PC-9 (cell line): ENCODE data around the gene MS4A10. TPM values are rescaled to one million over a fixed set of nuclear protein-coding genes. Genes with fewer than 3 reads are reported as not detected.

Source experiments
- BruUV-seq: library from RNA; stranded (reverse); fragments of 400-500 nt; replicated peaks from 2 replicates; lab custom pipeline; 2021; lab: Mats Ljungman, UMichigan
- CTCF ChIA-PET: fragments of 300-600 bp; sonication (Branson Sonifier 250); formaldehyde crosslinking; loops from one replicate; lab custom pipeline; 2022; ENCODE audit warnings: antibody characterized with exemption; lab: Charles Lee
- POLR2A ChIA-PET: fragments of 300-600 bp; sonication (Branson Sonifier 250); formaldehyde crosslinking; loops from one replicate; lab custom pipeline; 2022; ENCODE audit warnings: antibody characterized with exemption; ENCODE audit not compliant: unreplicated experiment; lab: Charles Lee
- DNase-seq, 2 experiments: peaks; one replicate each; pipeline versions ENCODE4 v3.0.0 to v3.0.0-alpha.2; 2015 to 2022; ENCODE audit warnings: mixed read lengths in 1 of 2
- H2AFZ ChIP-seq: fragments of 200-600 bp; sonication (generic); 2 replicates; pipeline ENCODE4 v1.8.1; 2017; ENCODE audit warnings: antibody characterized with exemption
- H3F3A ChIP-seq: fragments of 200-600 bp; sonication (generic); 2 replicates; pipeline ENCODE4 v1.8.1; 2017; ENCODE audit warnings: antibody characterized with exemption, mild to moderate bottlenecking, low read depth; ENCODE audit not compliant: insufficient read depth
- H3K27ac ChIP-seq: fragments of 200-600 bp; sonication (generic); 2 replicates; pipeline ENCODE4 v1.6.1; 2016; ENCODE audit warnings: mixed run types
- H3K27me3 ChIP-seq: fragments of 200-600 bp; sonication (generic); 2 replicates; pipeline ENCODE4 v1.6.1; 2016; ENCODE audit warnings: low read depth, mixed run types; ENCODE audit not compliant: insufficient read depth
- H3K36me3 ChIP-seq: fragments of 200-600 bp; sonication (generic); 2 replicates; pipeline ENCODE4 v1.6.1; 2016; ENCODE audit warnings: low read depth, mixed run types
- H3K4me1 ChIP-seq: fragments of 200-600 bp; sonication (generic); replicated peaks from 2 replicates; pipeline ENCODE4 v1.6.1; 2016; ENCODE audit warnings: mixed run types; ENCODE audit not compliant: insufficient read depth
- H3K4me2 ChIP-seq: fragments of 200-600 bp; sonication (generic); 2 replicates; pipeline ENCODE4 v1.6.1; 2017; ENCODE audit warnings: mixed run types
- H3K4me3 ChIP-seq: fragments of 200-600 bp; sonication (generic); 2 replicates; pipeline ENCODE4 v1.6.1; 2016; ENCODE audit warnings: mixed run types
- H3K79me2 ChIP-seq: fragments of 200-600 bp; sonication (generic); 2 replicates; pipeline ENCODE4 v1.6.1; 2017; ENCODE audit warnings: low read depth, mixed run types
- H3K9me2 ChIP-seq: fragments of 200-600 bp; sonication (generic); 2 replicates; pipeline ENCODE4 v1.8.1; 2017; ENCODE audit warnings: mild to moderate bottlenecking; ENCODE audit not compliant: insufficient read depth
- H3K9me3 ChIP-seq: fragments of 200-600 bp; sonication (generic); 2 replicates; pipeline ENCODE4 v1.8.1; 2016; ENCODE audit warnings: low read depth; ENCODE audit not compliant: insufficient read depth
- H4K20me1 ChIP-seq: fragments of 200-600 bp; sonication (generic); 2 replicates; pipeline ENCODE4 v1.8.1; 2017; ENCODE audit not compliant: insufficient read depth
- EZH2 ChIP-seq: fragments of 200-600 bp; sonication (generic); IDR thresholded peaks from 2 replicates; pipeline ENCODE4 v1.8.0; 2017; ENCODE audit warnings: antibody characterized with exemption, low read depth
- intact Hi-C: fragments of 100-400 bp; cut with micrococcal nuclease; formaldehyde crosslinking; loops from one replicate; pipeline ENCODE4 v1.10.0; 2022; ENCODE audit not compliant: unreplicated experiment
- total RNA-seq: library from RNA; stranded (reverse); gene quantifications from 2 replicates; pipeline ENCODE4 v1.2.3, GENCODE V29; 2021
- TF ChIP-seq, protein P1 (sequence below): fragments of 200-600 bp; sonication (generic); conservative IDR thresholded peaks from 2 replicates; pipeline ENCODE4 v1.6.1; 2017; ENCODE audit warnings: mixed run types, antibody characterized with exemption, mild to moderate bottlenecking, moderate library complexity

The MS4A10 gene
- total RNA-seq, 1 experiment from 2014 or later, result not detected

DNA sequence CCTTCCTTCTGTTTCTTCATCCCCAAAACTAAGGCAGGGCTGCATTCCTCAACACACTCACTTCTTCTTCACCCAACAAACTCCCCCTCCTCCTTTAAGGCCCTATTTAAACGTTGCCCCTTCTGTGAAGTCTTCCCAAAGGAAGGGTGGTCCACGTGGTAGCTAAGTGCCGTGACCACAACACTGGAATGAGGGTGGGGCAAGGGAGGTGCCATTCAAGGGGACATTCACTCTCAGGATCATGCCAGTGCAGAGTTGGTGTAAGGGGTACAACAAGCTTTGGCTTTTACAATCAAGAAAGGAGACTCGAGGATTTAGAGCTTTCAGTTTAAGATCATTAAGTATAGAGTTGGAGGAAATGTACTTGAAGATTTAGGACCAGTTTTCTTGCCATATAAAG is 8.0 kb upstream of the MS4A10 start:
- Histone ChIP-seq H3K4me2 (no peak overlapping the region), H3F3A (no peaks in the 10 kb centered on the region), H3K36me3 (no peaks in the 10 kb centered on the region), H3K4me1 (no peaks in the 10 kb centered on the region), H3K4me3 (no peak overlapping the region), H4K20me1 (no peaks in the 10 kb centered on the region), H3K9me3 (no peaks in the 10 kb centered on the region), H3K9me2 (no peaks in the 10 kb centered on the region), H2AFZ (no peak overlapping the region), H3K27ac (no peak overlapping the region), H3K79me2 (no peaks in the 10 kb centered on the region), H3K27me3 (peaks cover 42% of the 10 kb centered on the region)
- intact Hi-C loops, result loop anchor here (5.0 kb wide), 2 partner anchors 55 to 610 kb away; no protein-coding TSS in a partner anchor
- ChIA-PET CTCF (no interaction called here), POLR2A (interaction anchor here (0.5 kb wide), 1 partner anchor 371 kb away, joined by 3 read pairs; no protein-coding TSS in a partner anchor)
- BruUV-seq, result no TSS peak
- DNase-seq, result peak in 1 of 2 experiments; percentile 15
- TF ChIP-seq, protein P1, sequence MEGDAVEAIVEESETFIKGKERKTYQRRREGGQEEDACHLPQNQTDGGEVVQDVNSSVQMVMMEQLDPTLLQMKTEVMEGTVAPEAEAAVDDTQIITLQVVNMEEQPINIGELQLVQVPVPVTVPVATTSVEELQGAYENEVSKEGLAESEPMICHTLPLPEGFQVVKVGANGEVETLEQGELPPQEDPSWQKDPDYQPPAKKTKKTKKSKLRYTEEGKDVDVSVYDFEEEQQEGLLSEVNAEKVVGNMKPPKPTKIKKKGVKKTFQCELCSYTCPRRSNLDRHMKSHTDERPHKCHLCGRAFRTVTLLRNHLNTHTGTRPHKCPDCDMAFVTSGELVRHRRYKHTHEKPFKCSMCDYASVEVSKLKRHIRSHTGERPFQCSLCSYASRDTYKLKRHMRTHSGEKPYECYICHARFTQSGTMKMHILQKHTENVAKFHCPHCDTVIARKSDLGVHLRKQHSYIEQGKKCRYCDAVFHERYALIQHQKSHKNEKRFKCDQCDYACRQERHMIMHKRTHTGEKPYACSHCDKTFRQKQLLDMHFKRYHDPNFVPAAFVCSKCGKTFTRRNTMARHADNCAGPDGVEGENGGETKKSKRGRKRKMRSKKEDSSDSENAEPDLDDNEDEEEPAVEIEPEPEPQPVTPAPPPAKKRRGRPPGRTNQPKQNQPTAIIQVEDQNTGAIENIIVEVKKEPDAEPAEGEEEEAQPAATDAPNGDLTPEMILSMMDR, result no peak
- TF ChIP-seq EZH2, result no peak

DNA sequence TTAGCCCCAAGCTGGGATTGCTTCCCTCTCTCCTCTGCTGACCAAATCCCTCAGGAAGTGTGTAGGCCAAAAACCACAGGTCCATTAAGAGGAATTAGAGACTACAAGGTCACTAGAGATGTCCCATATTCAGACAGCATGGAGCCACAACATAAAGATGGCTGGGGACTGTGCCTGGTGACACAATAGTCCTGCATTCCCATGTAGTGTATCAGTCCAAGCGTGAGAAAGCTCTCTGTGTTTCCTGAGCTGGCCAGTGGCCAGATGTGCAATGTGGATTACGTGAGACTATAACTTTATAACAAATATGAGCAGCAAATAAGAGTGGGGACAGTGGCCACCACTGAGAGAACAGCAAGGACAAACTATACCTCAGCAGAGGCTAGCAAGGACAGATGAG is 7.6 kb upstream of the MS4A10 start:
- Histone ChIP-seq H3K4me3 (no peak overlapping the region), H3K27ac (no peak overlapping the region), H2AFZ (no peak overlapping the region), H3K36me3 (no peaks in the 10 kb centered on the region), H4K20me1 (no peaks in the 10 kb centered on the region), H3F3A (no peaks in the 10 kb centered on the region), H3K79me2 (no peaks in the 10 kb centered on the region), H3K4me2 (no peak overlapping the region), H3K9me2 (no peaks in the 10 kb centered on the region), H3K9me3 (no peaks in the 10 kb centered on the region), H3K4me1 (no peaks in the 10 kb centered on the region), H3K27me3 (peaks cover 42% of the 10 kb centered on the region)
- ChIA-PET CTCF (interaction anchor here (1.2 kb wide), 1 partner anchor 410 kb away, joined by 3 read pairs; no protein-coding TSS in a partner anchor), POLR2A (no interaction called here)
- BruUV-seq, result no TSS peak
- intact Hi-C loops, result loop anchor here (5.0 kb wide), 2 partner anchors 55 to 610 kb away; no protein-coding TSS in a partner anchor
- no peak for TF ChIP-seq EZH2
- TF ChIP-seq, protein P1, result no peak
- DNase-seq, result peak in 1 of 2 experiments; percentile 67

DNA sequence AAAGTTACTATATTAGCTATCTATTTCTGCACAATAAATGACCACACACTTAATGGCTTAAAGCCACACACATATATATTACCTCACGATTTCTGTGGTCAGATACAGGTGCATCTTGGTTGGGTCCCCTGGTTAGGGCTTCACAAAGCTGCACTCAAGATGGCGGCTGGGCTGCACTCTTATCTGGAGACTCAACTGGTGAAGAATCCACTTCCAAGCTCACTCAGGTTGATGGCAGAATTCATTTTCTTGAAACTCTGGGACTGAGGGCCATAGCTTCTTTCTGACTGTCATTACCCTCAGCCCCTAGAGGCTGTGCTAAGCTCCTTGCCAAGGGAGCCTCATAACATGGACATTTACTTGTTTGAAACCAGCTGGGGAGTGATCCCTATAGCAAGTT is 5.1 kb upstream of the MS4A10 start:
- POLR2A ChIA-PET, result no interaction called here
- intact Hi-C loops, result no loop called here
- no peak overlapping the region for H3K4me3 ChIP-seq
- BruUV-seq, result no TSS peak
- no peaks in the 10 kb centered on the region for H3K9me2 ChIP-seq
- CTCF ChIA-PET, result no interaction called here
- H3K79me2 ChIP-seq, result no peaks in the 10 kb centered on the region
- no peaks in the 10 kb centered on the region for H3K36me3 ChIP-seq
- no peaks in the 10 kb centered on the region for H3K9me3 ChIP-seq
- no peak overlapping the region for H3K27ac ChIP-seq
- no peaks in the 10 kb centered on the region for H3F3A ChIP-seq
- no peaks in the 10 kb centered on the region for H3K4me1 ChIP-seq
- H4K20me1 ChIP-seq, result no peaks in the 10 kb centered on the region
- no peak overlapping the region for H3K4me2 ChIP-seq
- no peak overlapping the region for H2AFZ ChIP-seq
- peaks cover 33% of the 10 kb centered on the region for H3K27me3 ChIP-seq
- no peak for TF ChIP-seq EZH2
- TF ChIP-seq, protein P1, result no peak
- DNase-seq, result peak in 1 of 2 experiments; percentile 23
